NOMO-1 treated with DMSO at 0.1 percent for 48 hours (cell line): ENCODE data around the gene RABL2A.

Source experiments
- DNase-seq: peaks from one replicate; lab custom pipeline; 2025; ENCODE audit not compliant: unreplicated experiment; lab: John Stamatoyannopoulos, UW

RABL2A gene

DNA sequence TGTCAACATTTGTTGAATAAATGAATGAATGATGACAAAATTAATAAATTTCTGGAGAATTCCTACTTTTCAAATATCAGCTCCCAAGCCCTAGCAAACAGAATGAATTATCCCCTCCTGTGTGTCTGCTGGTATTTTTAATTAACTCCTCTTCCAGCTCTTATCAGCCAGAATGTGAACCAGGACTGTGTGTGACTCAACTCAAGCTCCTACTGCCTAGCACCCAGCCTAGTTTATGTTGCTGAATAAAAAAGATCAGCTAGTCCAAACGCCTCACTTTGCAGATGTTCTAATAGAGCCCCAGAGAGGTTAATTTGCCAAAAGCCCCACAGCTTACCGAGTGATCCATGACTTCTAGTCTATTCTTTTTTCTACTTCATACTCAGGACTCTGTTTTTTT, 50.3 kb downstream of the RABL2A start:
- no peak for DNase-seq

DNA sequence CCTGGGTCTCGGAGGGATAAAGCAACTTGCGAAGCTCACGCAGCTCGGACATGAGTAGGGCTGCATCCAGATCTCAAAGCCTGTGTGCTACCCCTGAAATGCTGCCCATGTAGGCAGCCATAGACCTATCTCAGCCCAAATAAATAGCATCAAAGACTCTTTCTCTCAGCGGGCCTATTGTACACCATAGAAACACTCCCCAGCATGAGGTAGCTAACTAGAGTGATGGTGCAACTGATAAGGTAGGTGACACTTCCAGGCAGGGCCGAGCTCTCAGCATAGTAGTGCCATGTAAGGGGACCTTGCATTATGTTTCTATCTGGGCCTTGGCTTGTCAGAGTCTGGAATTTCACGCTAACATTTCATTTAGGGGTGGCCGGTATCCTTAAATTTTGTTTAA, 52.4 kb downstream of the RABL2A start:
- no peak for DNase-seq

- no peak for DNase-seq
Observed at GRCh38 chr2:113685471-113685870, 58.4 kb downstream of the RABL2A start.

DNA sequence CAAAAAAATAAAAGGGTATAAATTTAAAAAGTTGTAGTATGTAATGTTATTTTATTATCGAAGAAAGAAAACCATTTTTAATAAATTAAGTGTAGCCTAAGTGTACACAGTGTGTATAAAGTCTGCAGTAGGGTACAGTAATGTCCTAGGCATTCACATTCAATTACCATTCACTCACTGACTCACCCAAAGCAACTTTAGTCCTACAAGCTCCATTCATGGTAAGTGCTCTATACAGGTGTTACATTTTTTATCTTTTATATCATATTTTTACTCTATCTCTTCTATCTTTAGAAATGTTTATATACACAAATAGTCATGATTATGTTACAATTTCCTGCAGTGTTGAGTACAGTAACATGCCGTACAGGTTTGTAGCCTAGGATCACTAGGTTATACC, 59.5 kb downstream of the RABL2A start:
- DNase-seq = no peak

- peak; percentile 2 for DNase-seq
Observed at GRCh38 chr2:113690871-113691270, 63.8 kb downstream of the RABL2A start.
